Effector memory CD8-positive, alpha-beta T cell (primary cell): ENCODE results near the gene TLN1.

Experiments
- ATAC-seq: fragments of 150-1000 bp; cut with Tn5 transposase; replicated peaks from 2 replicates; pipeline ENCODE4 v1.10.0; 2021; ENCODE audit warnings: mild to moderate bottlenecking, moderate library complexity
- DNase-seq, 3 experiments: peaks; one replicate each; pipeline ENCODE4 v3.0.0; 2021
- H3K27ac Mint-ChIP-seq, 2 donors: one replicate each; pipeline ENCODE4 v1.8.0; 2022; ENCODE audit warnings: mild to moderate bottlenecking in 2 of 2, mixed read lengths in 2 of 2, moderate library complexity in 2 of 2
- H3K27me3 Mint-ChIP-seq, 2 donors: one replicate each; pipeline ENCODE4 v1.8.0; 2022; ENCODE audit warnings: mixed read lengths in 2 of 2
- H3K36me3 Mint-ChIP-seq: one replicate; pipeline ENCODE4 v1.8.0; 2022; ENCODE audit warnings: mild to moderate bottlenecking, moderate library complexity, mixed read lengths; ENCODE audit not compliant: insufficient read depth
- H3K4me1 Mint-ChIP-seq, 2 donors: one replicate each; pipeline ENCODE4 v1.8.0; 2022; ENCODE audit warnings: low read depth in 2 of 2, mixed read lengths in 2 of 2
- H3K4me3 Mint-ChIP-seq, 2 donors: one replicate each; pipeline ENCODE4 v1.8.0; 2022; ENCODE audit warnings: mild to moderate bottlenecking in 2 of 2, mixed read lengths in 2 of 2, moderate library complexity in 2 of 2
- H3K9me3 Mint-ChIP-seq, 2 donors: one replicate each; pipeline ENCODE4 v1.8.0; 2022; ENCODE audit warnings: mixed read lengths in 2 of 2

The TLN1 gene

GRCh38 chr9:35689542-35690293 is 42.3 kb downstream of the TLN1 start, which contains the start of gene TPM2:
TSS of gene TPM2 (minus strand) at chr9:35689925. CDS start at chr9:35689817, 108 bp downstream.
- Mint-ChIP-seq H3K9me3 (no peaks in the 10 kb centered on the region), H3K4me1 (peaks cover 3 to 16% of the 10 kb centered on the region in 2 donors), H3K4me3 (peak within 1 kb of the TSS; percentile 88 to 90), H3K27ac (peak within 1 kb of the TSS; percentile 86), H3K36me3 (peaks cover 10% of the 10 kb centered on the region), H3K27me3 (no peaks in the 10 kb centered on the region)
- DNase-seq (no peak), ATAC-seq (peak; percentile 15)

DNA sequence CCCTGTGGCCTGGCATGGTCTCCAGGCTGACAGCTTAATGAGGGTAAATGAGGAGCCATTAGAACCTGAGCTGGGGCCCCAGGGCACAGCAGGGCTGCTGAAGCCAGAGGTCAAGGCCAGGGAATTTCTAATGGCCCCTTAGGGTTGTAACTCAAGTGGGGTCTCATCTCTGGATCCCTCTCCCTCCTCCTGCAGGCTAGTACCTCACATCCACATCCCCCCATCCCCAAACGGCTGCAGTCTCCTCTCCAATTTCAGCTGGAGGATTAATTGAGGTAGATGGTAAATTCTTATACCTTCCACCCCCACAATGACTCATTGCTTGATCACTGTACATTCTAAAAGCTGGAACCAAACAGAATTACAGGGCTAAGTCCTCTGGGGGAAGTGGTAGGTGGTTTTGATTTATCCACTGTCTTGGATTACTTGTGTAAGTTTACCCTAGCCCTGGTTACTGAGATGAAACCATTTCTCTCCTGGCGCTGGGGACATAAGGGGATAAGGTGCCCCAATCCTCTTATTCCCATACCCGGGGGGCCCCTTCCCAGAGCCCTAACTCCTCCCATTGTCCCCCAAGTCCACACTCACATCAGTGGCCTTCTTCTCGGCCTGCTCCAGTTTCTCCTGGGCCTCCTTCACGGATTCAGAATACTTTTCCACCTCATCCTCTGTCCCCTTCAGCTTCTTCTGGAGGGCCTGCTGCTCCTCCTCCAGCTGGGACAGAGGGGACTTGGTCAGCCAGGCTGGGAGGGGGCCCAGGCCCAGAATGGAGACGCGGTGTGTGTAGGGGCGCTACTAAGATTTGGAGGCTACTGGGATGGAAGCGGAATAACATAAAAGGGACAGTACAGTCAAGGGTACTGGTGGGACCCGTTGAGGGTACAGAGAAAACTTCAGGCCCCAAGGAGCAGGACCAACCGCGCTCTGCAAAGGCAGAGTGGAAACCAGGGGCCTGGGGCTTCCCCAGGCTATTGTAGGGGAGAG is 43.1 kb downstream of the TLN1 start:
- Mint-ChIP-seq H3K27ac (peak overlapping the region; percentile 60 to 83), H3K4me1 (peaks cover 3 to 16% of the 10 kb centered on the region in 2 donors), H3K36me3 (peaks cover 9% of the 10 kb centered on the region), H3K9me3 (no peaks in the 10 kb centered on the region), H3K4me3 (peak overlapping the region; percentile 40 to 61), H3K27me3 (no peaks in the 10 kb centered on the region)
- ATAC-seq: no peak
- DNase-seq: no peak

DNA sequence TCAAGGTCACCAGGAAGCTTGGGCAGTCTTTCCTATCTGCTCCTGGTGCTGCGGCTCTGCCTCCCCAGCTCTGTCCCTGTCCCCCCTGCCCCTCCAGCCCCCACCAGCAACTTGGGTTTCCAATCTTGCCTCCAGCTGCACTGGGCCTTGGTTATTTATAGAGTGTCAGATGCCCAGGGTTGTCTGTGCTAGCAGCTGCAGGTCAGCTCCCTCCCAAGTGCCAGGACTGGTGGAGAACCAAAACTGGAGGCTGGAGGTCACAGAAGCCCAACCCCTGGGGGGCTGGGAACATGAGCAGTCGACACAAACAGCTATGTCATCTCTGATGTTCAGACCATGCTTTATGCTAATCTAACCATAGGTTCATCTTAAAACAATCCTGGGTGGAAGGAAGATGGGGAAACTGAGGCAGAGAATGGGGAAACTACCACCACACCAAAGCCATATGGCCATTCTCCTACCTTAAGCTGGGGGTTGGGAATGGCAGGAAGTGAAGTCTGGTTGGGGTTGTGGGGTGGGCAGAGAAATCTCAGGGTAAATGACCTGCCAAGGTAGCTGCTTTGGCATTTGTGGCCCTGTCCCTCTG is 43.9 kb downstream of the TLN1 start:
- H3K36me3 Mint-ChIP-seq: peaks cover 8% of the 10 kb centered on the region
- no peak overlapping the region for H3K4me3 Mint-ChIP-seq
- H3K4me1 Mint-ChIP-seq: peaks cover 3 to 17% of the 10 kb centered on the region in 2 donors
- no peak for ATAC-seq
- no peaks in the 10 kb centered on the region for H3K27me3 Mint-ChIP-seq
- H3K27ac Mint-ChIP-seq: peak overlapping the region; percentile 60 to 83
- DNase-seq: no peak
- H3K9me3 Mint-ChIP-seq: no peaks in the 10 kb centered on the region

DNA sequence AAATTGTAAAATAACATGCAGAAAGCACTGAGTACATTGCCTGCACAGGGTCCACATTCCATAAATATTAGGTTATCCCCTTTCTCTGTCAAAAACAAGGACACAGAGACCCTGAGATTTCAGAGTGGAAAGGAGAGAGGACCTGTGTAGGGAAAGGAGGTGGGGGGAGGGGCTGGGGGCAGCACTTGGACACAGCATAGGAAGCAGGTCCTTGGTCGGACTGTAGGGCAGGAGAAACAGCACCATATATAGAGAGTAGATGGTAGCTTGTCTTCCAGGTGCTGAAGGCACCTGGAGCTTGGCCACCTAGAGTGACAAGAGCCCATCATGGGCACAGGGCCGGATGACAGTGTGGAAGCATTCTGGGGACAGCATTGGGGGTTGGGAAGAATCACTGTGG is 44.7 kb downstream of the TLN1 start:
- Mint-ChIP-seq H3K9me3 (no peaks in the 10 kb centered on the region), H3K4me1 (peaks cover 3 to 17% of the 10 kb centered on the region in 2 donors), H3K36me3 (peaks cover 8% of the 10 kb centered on the region), H3K27ac (no peak overlapping the region), H3K27me3 (no peaks in the 10 kb centered on the region), H3K4me3 (no peak overlapping the region)
- no peak for ATAC-seq
- DNase-seq: no peak

GRCh38 chr9:35686222-35687203 is 45.5 kb downstream of the TLN1 start:
- Mint-ChIP-seq H3K36me3 (peaks cover 11% of the 10 kb centered on the region), H3K27me3 (no peaks in the 10 kb centered on the region), H3K4me3 (no peak overlapping the region), H3K27ac (peak overlapping the region in 1 of 2 donors; percentile 0), H3K9me3 (no peaks in the 10 kb centered on the region), H3K4me1 (peaks cover 3 to 18% of the 10 kb centered on the region in 2 donors)
- no peak for ATAC-seq
- no peak for DNase-seq

DNA sequence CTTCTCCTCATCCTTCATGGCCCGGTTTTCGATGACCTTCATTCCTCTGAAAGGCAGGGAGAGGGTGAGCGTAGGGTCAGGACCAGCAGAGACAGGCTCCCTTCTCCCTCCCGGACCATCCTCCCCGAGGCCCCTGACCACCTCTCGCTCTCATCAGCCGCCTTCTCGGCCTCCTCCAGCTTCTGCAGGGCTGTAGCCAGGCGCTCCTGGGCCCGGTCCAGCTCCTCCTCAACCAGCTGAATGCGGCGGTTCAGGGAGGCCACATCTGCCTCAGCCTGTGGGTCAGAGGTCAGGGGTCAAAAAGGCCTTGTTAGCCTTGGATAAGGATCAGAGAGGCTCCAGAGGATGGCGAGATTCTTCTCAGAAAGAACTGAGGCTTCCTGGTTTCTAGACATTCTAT is 46.5 kb downstream of the TLN1 start:
- DNase-seq: no peak
- no peak for ATAC-seq
- H3K27me3 Mint-ChIP-seq: no peaks in the 10 kb centered on the region
- H3K9me3 Mint-ChIP-seq: no peaks in the 10 kb centered on the region
- H3K27ac Mint-ChIP-seq: no peak overlapping the region
- H3K4me3 Mint-ChIP-seq: no peak overlapping the region
- peaks cover 3 to 12% of the 10 kb centered on the region in 2 donors for H3K4me1 Mint-ChIP-seq
- H3K36me3 Mint-ChIP-seq: peaks cover 8% of the 10 kb centered on the region

GRCh38 chr9:35684921-35685320 is 47.1 kb downstream of the TLN1 start:
- Mint-ChIP-seq H3K27me3 (no peaks in the 10 kb centered on the region), H3K27ac (no peak overlapping the region), H3K4me1 (peaks cover 3 to 14% of the 10 kb centered on the region in 2 donors), H3K4me3 (no peak overlapping the region), H3K9me3 (no peaks in the 10 kb centered on the region), H3K36me3 (peaks cover 8% of the 10 kb centered on the region)
- ATAC-seq (no peak), DNase-seq (no peak)

GRCh38 chr9:35683323-35683722 is 48.7 kb downstream of the TLN1 start:
- DNase-seq (no peak), ATAC-seq (no peak)
- Mint-ChIP-seq H3K9me3 (no peaks in the 10 kb centered on the region), H3K27me3 (no peaks in the 10 kb centered on the region), H3K36me3 (peaks cover 8% of the 10 kb centered on the region), H3K4me3 (no peak overlapping the region), H3K4me1 (peaks cover 3 to 6% of the 10 kb centered on the region in 2 donors), H3K27ac (peak overlapping the region in 1 of 2 donors; percentile 66)

DNA sequence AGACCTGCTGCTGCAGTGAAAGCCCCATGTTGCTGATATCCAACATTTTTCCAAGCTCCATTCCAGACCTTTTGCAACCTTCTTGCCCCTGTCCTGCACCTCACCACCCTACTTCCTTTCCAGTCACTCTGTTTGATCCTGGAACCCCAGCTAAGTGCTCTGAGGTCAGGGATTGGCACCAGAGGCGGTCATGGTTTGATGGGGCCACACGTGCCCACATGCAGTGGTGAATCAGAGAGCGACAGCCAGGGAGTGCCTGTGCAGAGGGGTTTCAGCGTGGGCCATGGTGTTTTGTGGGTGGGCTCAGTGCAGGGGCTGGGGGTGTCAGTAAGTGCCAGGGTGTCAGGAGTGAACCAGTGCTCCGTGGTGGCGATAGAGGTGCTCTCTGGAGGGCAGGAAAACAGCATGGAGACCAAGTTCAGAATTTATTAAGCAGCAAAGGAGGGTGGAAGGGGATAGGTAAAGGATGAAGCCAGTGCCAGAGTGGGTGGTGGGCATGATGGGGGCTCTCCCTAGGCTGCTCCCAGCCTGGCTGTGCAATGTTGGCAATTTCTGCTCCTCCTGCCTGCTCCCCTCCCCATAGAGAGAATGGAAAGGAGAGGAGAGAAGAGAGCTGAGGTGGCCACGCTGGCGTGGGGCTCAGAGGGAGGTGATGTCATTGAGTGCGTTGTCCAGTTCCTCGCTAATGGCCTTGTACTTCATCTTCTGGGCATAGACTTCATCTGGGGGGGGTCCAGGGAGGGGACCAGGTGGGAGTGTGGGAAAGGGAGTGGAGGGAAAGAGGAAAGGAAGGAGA is 49.3 kb downstream of the TLN1 start:
- peaks cover 3 to 6% of the 10 kb centered on the region in 2 donors for H3K4me1 Mint-ChIP-seq
- ATAC-seq: no peak
- peak overlapping the region in 1 of 2 donors; percentile 66 for H3K27ac Mint-ChIP-seq
- DNase-seq: no peak
- no peaks in the 10 kb centered on the region for H3K27me3 Mint-ChIP-seq
- no peak overlapping the region for H3K4me3 Mint-ChIP-seq
- H3K9me3 Mint-ChIP-seq: no peaks in the 10 kb centered on the region
- peaks cover 8% of the 10 kb centered on the region for H3K36me3 Mint-ChIP-seq

DNA sequence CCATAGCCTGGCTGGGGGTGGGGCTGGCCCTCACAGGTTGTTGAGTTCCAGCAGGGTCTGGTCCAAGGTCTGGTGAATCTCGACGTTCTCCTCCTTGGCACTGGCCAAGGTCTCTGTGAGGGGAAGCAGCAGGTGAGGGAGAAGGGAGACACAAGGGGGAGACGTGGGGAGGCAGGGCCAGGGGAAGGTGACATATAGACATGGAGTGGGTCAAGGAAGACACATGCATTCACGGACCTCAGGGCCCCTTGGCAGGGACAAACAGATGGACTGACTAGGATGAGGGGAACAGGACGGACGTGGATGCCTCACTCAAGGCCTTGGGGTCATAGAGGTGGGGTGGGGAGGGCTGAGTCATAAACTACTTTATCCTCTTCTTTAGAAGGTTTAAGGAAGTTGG is 49.9 kb downstream of the TLN1 start:
- ATAC-seq (no peak), DNase-seq (no peak)
- Mint-ChIP-seq H3K4me3 (no peak overlapping the region), H3K36me3 (peaks cover 8% of the 10 kb centered on the region), H3K27me3 (no peaks in the 10 kb centered on the region), H3K9me3 (no peaks in the 10 kb centered on the region), H3K27ac (peak overlapping the region in 1 of 2 donors; percentile 65), H3K4me1 (peaks cover 3 to 6% of the 10 kb centered on the region in 2 donors)

GRCh38 chr9:35681341-35682002 is 50.5 kb downstream of the TLN1 start:
- Mint-ChIP-seq H3K4me3 (no peak overlapping the region), H3K27me3 (peaks cover 0 to 3% of the 10 kb centered on the region in 2 donors), H3K9me3 (no peaks in the 10 kb centered on the region), H3K27ac (peak overlapping the region in 1 of 2 donors; percentile 65), H3K36me3 (peaks cover 8% of the 10 kb centered on the region), H3K4me1 (peaks cover 3 to 7% of the 10 kb centered on the region in 2 donors)
- ATAC-seq: no peak
- DNase-seq: no peak
